Activated CD8-positive, alpha-beta T cell treated with anti-CD3 and anti-CD28 coated beads, Interleukin-2, amount 10 ng/mL, durations not matched to agents 7 days and 5 days (primary cell): Measurements from ENCODE around the gene FAM168B. TPM values are rescaled to one million over a fixed set of nuclear protein-coding genes. Genes with fewer than 3 reads are reported as not detected.

ENCODE experiments used
- ATAC-seq: fragments of 150-1000 bp; cut with Tn5 transposase; one replicate; pipeline ENCODE4 v1.10.0; 2021; ENCODE audit warnings: moderate library complexity
- CTCF ChIA-PET: fragments of 350-600 bp; sonication (Branson Sonifier 250); formaldehyde crosslinking; loops from one replicate; lab custom pipeline; 2021; ENCODE audit warnings: antibody characterized with exemption; lab: Charles Lee
- POLR2A ChIA-PET: fragments of 350-600 bp; sonication (Branson Sonifier 250); formaldehyde crosslinking; loops from one replicate; lab custom pipeline; 2021; ENCODE audit warnings: antibody characterized with exemption; lab: Charles Lee
- DNase-seq: peaks from one replicate; pipeline ENCODE4 v3.0.0-alpha.2; 2020
- H3K27ac Mint-ChIP-seq: one replicate; pipeline ENCODE4 v1.8.0; 2021; ENCODE audit warnings: mild to moderate bottlenecking, mixed read lengths
- H3K27me3 Mint-ChIP-seq: one replicate; pipeline ENCODE4 v1.8.0; 2021; ENCODE audit warnings: low read depth, mixed read lengths
- H3K36me3 Mint-ChIP-seq: one replicate; pipeline ENCODE4 v1.8.0; 2021; ENCODE audit warnings: low read depth, mixed read lengths
- H3K4me1 Mint-ChIP-seq: one replicate; pipeline ENCODE4 v1.8.0; 2021; ENCODE audit warnings: low read depth, mixed read lengths
- H3K4me3 Mint-ChIP-seq: one replicate; pipeline ENCODE4 v1.8.0; 2021; ENCODE audit warnings: mild to moderate bottlenecking, mixed read lengths
- H3K9me3 Mint-ChIP-seq: one replicate; pipeline ENCODE4 v1.8.0; 2022; ENCODE audit warnings: mixed read lengths; ENCODE audit not compliant: insufficient read depth
- total RNA-seq, 2 experiments: library from RNA; stranded (reverse); gene quantifications; one replicate each; pipeline ENCODE4 v1.2.3, GENCODE V29; 2021

Gene FAM168B
- total RNA-seq, 2 experiments from 2014 or later: 50.8 to 51.8 TPM

- H3K4me1 Mint-ChIP-seq: peaks cover 40% of the 10 kb centered on the region
- no peak overlapping the region for H3K4me3 Mint-ChIP-seq
- H3K27ac Mint-ChIP-seq: peak overlapping the region; percentile 20
- H3K9me3 Mint-ChIP-seq: no peaks in the 10 kb centered on the region
- ChIA-PET CTCF (interaction anchor here (1.6 kb wide), 1 partner anchor 105 kb away, joined by 3 read pairs; no protein-coding TSS in a partner anchor), POLR2A (no interaction called here)
- DNase-seq (no peak), ATAC-seq (no peak)
- H3K36me3 Mint-ChIP-seq: peaks cover 24% of the 10 kb centered on the region
- no peaks in the 10 kb centered on the region for H3K27me3 Mint-ChIP-seq
Measured at GRCh38 chr2:131043199-131044074, 49.8 kb downstream of the FAM168B start.

GRCh38 chr2:131042148-131042775, 51.0 kb downstream of the FAM168B start:
- ATAC-seq (no peak), DNase-seq (no peak)
- peaks cover 47% of the 10 kb centered on the region for H3K4me1 Mint-ChIP-seq
- peaks cover 18% of the 10 kb centered on the region for H3K36me3 Mint-ChIP-seq
- H3K27ac Mint-ChIP-seq: peak overlapping the region; percentile 86
- H3K9me3 Mint-ChIP-seq: no peaks in the 10 kb centered on the region
- no peaks in the 10 kb centered on the region for H3K27me3 Mint-ChIP-seq
- CTCF ChIA-PET: interaction anchor here (1.0 to 1.7 kb wide), 7 partner anchors 10 to 245 kb away, joined by 3 to 7 read pairs (median 4); partner anchors contain the start of gene PLEKHB2
- H3K4me3 Mint-ChIP-seq: peak overlapping the region; percentile 84
- POLR2A ChIA-PET: interaction anchor here (2.3 kb wide), 1 partner anchor 51 kb away, joined by 24 read pairs; the partner anchor contains the start of gene FAM168B

GRCh38 chr2:131041402-131042147, 51.7 kb downstream of the FAM168B start:
- Mint-ChIP-seq H3K9me3 (no peaks in the 10 kb centered on the region), H3K4me3 (peak overlapping the region; percentile 84), H3K27me3 (no peaks in the 10 kb centered on the region), H3K27ac (peak overlapping the region; percentile 86), H3K36me3 (peaks cover 16% of the 10 kb centered on the region), H3K4me1 (peaks cover 47% of the 10 kb centered on the region)
- peak; percentile 36 for DNase-seq
- peak; percentile 37 for ATAC-seq
- ChIA-PET CTCF (interaction anchor here (0.7 to 1.9 kb wide), 16 partner anchors 9 to 895 kb away, joined by 3 to 8 read pairs (median 4); partner anchors contain the start of gene PLEKHB2), POLR2A (interaction anchor here (0.5 to 2.3 kb wide), 7 partner anchors 12 to 217 kb away, joined by 3 to 24 read pairs (median 3); partner anchors contain the start of gene FAM168B)

- Mint-ChIP-seq H3K4me3 (peak overlapping the region; percentile 84), H3K27ac (peak overlapping the region; percentile 86), H3K9me3 (no peaks in the 10 kb centered on the region), H3K36me3 (peaks cover 16% of the 10 kb centered on the region), H3K4me1 (peaks cover 47% of the 10 kb centered on the region), H3K27me3 (peaks cover 6% of the 10 kb centered on the region)
- CTCF ChIA-PET: interaction anchor here (0.7 to 1.9 kb wide), 14 partner anchors 13 to 894 kb away, joined by 3 to 8 read pairs (median 4); partner anchors contain the start of gene PLEKHB2
- POLR2A ChIA-PET: interaction anchor here (0.5 to 2.3 kb wide), 8 partner anchors 10 to 216 kb away, joined by 3 to 24 read pairs (median 3); partner anchors contain the start of gene FAM168B
- peak; percentile 50 for ATAC-seq
- DNase-seq: peak; percentile 58
Measured at GRCh38 chr2:131040661-131041401, 52.4 kb downstream of the FAM168B start.

- Mint-ChIP-seq H3K4me1 (peaks cover 49% of the 10 kb centered on the region), H3K36me3 (peaks cover 16% of the 10 kb centered on the region), H3K27ac (peak overlapping the region; percentile 86), H3K9me3 (no peaks in the 10 kb centered on the region), H3K4me3 (peak overlapping the region; percentile 84), H3K27me3 (peaks cover 13% of the 10 kb centered on the region)
- ATAC-seq (peak; percentile 54), DNase-seq (peak; percentile 71)
- CTCF ChIA-PET: interaction anchor here (0.7 to 1.9 kb wide), 5 partner anchors 17 to 166 kb away, joined by 3 to 8 read pairs (median 4); no protein-coding TSS in a partner anchor
- POLR2A ChIA-PET: interaction anchor here (0.8 to 2.3 kb wide), 4 partner anchors 10 to 63 kb away, joined by 3 to 24 read pairs (median 4); partner anchors contain the start of gene FAM168B
Measured at GRCh38 chr2:131039908-131040660, 53.2 kb downstream of the FAM168B start.

GRCh38 chr2:131039535-131039907, 53.7 kb downstream of the FAM168B start:
- peaks cover 14% of the 10 kb centered on the region for H3K27me3 Mint-ChIP-seq
- H3K4me1 Mint-ChIP-seq: peaks cover 49% of the 10 kb centered on the region
- H3K36me3 Mint-ChIP-seq: peaks cover 16% of the 10 kb centered on the region
- ChIA-PET CTCF (interaction anchor here (0.7 kb wide), 1 partner anchor 67 kb away, joined by 3 read pairs; no protein-coding TSS in a partner anchor), POLR2A (no interaction called here)
- H3K4me3 Mint-ChIP-seq: peak overlapping the region; percentile 46
- no peak for DNase-seq
- no peaks in the 10 kb centered on the region for H3K9me3 Mint-ChIP-seq
- no peak for ATAC-seq
- H3K27ac Mint-ChIP-seq: no peak overlapping the region

- no peak overlapping the region for H3K27ac Mint-ChIP-seq
- no peak for ATAC-seq
- POLR2A ChIA-PET: no interaction called here
- H3K27me3 Mint-ChIP-seq: peaks cover 18% of the 10 kb centered on the region
- H3K4me1 Mint-ChIP-seq: peaks cover 53% of the 10 kb centered on the region
- DNase-seq: no peak
- CTCF ChIA-PET: no interaction called here
- H3K36me3 Mint-ChIP-seq: peaks cover 16% of the 10 kb centered on the region
- peak overlapping the region; percentile 46 for H3K4me3 Mint-ChIP-seq
- no peaks in the 10 kb centered on the region for H3K9me3 Mint-ChIP-seq
Measured at GRCh38 chr2:131039101-131039440, 54.2 kb downstream of the FAM168B start.

- ATAC-seq: no peak
- Mint-ChIP-seq H3K4me3 (no peak overlapping the region), H3K36me3 (peaks cover 16% of the 10 kb centered on the region), H3K27me3 (peaks cover 24% of the 10 kb centered on the region), H3K27ac (no peak overlapping the region), H3K9me3 (no peaks in the 10 kb centered on the region), H3K4me1 (peaks cover 56% of the 10 kb centered on the region)
- no peak for DNase-seq
- ChIA-PET POLR2A (no interaction called here), CTCF (no interaction called here)
Measured at GRCh38 chr2:131038258-131039100, 54.8 kb downstream of the FAM168B start.

GRCh38 chr2:131037398-131038257, 55.6 kb downstream of the FAM168B start:
- ATAC-seq (no peak), DNase-seq (no peak)
- CTCF ChIA-PET: no interaction called here
- POLR2A ChIA-PET: no interaction called here
- Mint-ChIP-seq H3K36me3 (peaks cover 16% of the 10 kb centered on the region), H3K4me1 (peaks cover 50% of the 10 kb centered on the region), H3K27ac (no peak overlapping the region), H3K4me3 (no peak overlapping the region), H3K27me3 (peaks cover 27% of the 10 kb centered on the region), H3K9me3 (no peaks in the 10 kb centered on the region)
